RWPE1 (cell line): ENCODE data around the gene LMF1.

Experiments used
- CTCF ChIA-PET: fragments of 350-600 bp; sonication (Branson Sonifier 250); formaldehyde crosslinking; extraction: SDS; loops from one replicate; lab custom pipeline; 2021; lab: Yijun Ruan, JAX
- POLR2A ChIA-PET: fragments of 400-600 bp; formaldehyde crosslinking; extraction: SDS; loops from one replicate; lab custom pipeline; 2020; ENCODE audit warnings: antibody characterized with exemption; ENCODE audit not compliant: low non-redundant PET; lab: Yijun Ruan, JAX
- DNase-seq: peaks from one replicate; pipeline ENCODE4 v3.0.0; 2012; ENCODE audit warnings: low spot score
- H3K27ac ChIP-seq: fragments of 450-650 bp; 2 replicates; pipeline ENCODE4 v1.5.1; 2017
- CTCF ChIP-seq: fragments of 450-650 bp; conservative IDR thresholded peaks from 2 replicates; pipeline ENCODE4 v1.5.1; 2017; ENCODE audit warnings: low read depth, mild to moderate bottlenecking

The LMF1 gene

GRCh38 chr16:870856-871561 lies 99.8 kb downstream of the LMF1 start:
- DNase-seq, result no peak
- no peak for TF ChIP-seq CTCF
- POLR2A ChIA-PET, result no interaction called here
- H3K27ac ChIP-seq, result no peak overlapping the region
- CTCF ChIA-PET, result interaction anchor here (0.7 kb wide), 1 partner anchor 326 kb away, joined by 6 read pairs; no protein-coding TSS in a partner anchor

GRCh38 chr16:869823-870641 lies 100.8 kb downstream of the LMF1 start:
- no peak for TF ChIP-seq CTCF
- no peak overlapping the region for H3K27ac ChIP-seq
- ChIA-PET CTCF (interaction anchor here (0.7 kb wide), 1 partner anchor 15 kb away, joined by 3 read pairs; no protein-coding TSS in a partner anchor), POLR2A (no interaction called here)
- no peak for DNase-seq

GRCh38 chr16:868846-869822 lies 101.7 kb downstream of the LMF1 start:
- POLR2A ChIA-PET, result no interaction called here
- no peak for TF ChIP-seq CTCF
- CTCF ChIA-PET, result interaction anchor here (0.7 kb wide), 1 partner anchor 16 kb away, joined by 3 read pairs; no protein-coding TSS in a partner anchor
- H3K27ac ChIP-seq, result no peak overlapping the region
- no peak for DNase-seq

GRCh38 chr16:868386-868755 lies 102.4 kb downstream of the LMF1 start:
- no peak overlapping the region for H3K27ac ChIP-seq
- no peak for TF ChIP-seq CTCF
- DNase-seq, result no peak
- POLR2A ChIA-PET, result no interaction called here
- CTCF ChIA-PET, result no interaction called here

- DNase-seq, result no peak
- ChIA-PET CTCF (interaction anchor here (0.6 kb wide), 1 partner anchor 149 kb away, joined by 5 read pairs; no protein-coding TSS in a partner anchor), POLR2A (no interaction called here)
- H3K27ac ChIP-seq, result no peak overlapping the region
- TF ChIP-seq CTCF, result no peak
Measured at GRCh38 chr16:867421-868385, 103.1 kb downstream of the LMF1 start.
